Type B pancreatic cell (in vitro differentiated cells): ENCODE data around the gene SCIMP. TPM values are rescaled to one million over a fixed set of nuclear protein-coding genes. Genes with fewer than 3 reads are reported as not detected.
"Not testable (repeated sequence)": the region's sequence is repeated elsewhere in the genome, so short reads cannot be mapped to it uniquely, and the experiment has no call there.

ENCODE experiments used
- DNase-seq: peaks from one replicate; pipeline ENCODE4 v3.0.0; 2021; ENCODE audit warnings: mixed read lengths; ENCODE audit not compliant: unreplicated experiment; ENCODE audit errors: extremely low spot score
- H3K27ac Mint-ChIP-seq: 2 replicates; pipeline ENCODE4 v1.8.0; 2021; ENCODE audit warnings: mild to moderate bottlenecking, mixed read lengths
- H3K27me3 Mint-ChIP-seq: 2 replicates; pipeline ENCODE4 v1.8.0; 2021; ENCODE audit warnings: mixed read lengths
- H3K36me3 Mint-ChIP-seq: 2 replicates; pipeline ENCODE4 v1.8.0; 2021; ENCODE audit warnings: mixed read lengths
- H3K4me1 Mint-ChIP-seq: one replicate; pipeline ENCODE4 v1.8.0; 2021; ENCODE audit warnings: mixed read lengths; ENCODE audit not compliant: unreplicated experiment
- H3K4me3 Mint-ChIP-seq: 2 replicates; pipeline ENCODE4 v1.8.0; 2021; ENCODE audit warnings: mild to moderate bottlenecking, mixed read lengths
- H3K9me3 Mint-ChIP-seq: 2 replicates; pipeline ENCODE4 v1.8.0; 2021; ENCODE audit warnings: mixed read lengths
- CTCF ChIP-seq: fragments of 200-600 bp; sonication (generic); conservative IDR thresholded peaks from 2 replicates; pipeline ENCODE4 v1.5.0; 2021; ENCODE audit warnings: antibody characterized with exemption, mild to moderate bottlenecking
- total RNA-seq: library from RNA; stranded (reverse); gene quantifications from 2 replicates; pipeline ENCODE4 v1.2.1, GENCODE V29; 2021; ENCODE audit warnings: low replicate concordance

Gene SCIMP
- total RNA-seq, 1 donor from 2014 or later = not detected

GRCh38 chr17:5179003-5179402 is 55.7 kb downstream of the SCIMP start:
- Mint-ChIP-seq H3K27ac (no peak overlapping the region), H3K4me1 (no peaks in the 10 kb centered on the region), H3K27me3 (no peaks in the 10 kb centered on the region), H3K4me3 (no peak overlapping the region), H3K9me3 (peaks cover 29% of the 10 kb centered on the region), H3K36me3 (peaks cover 57% of the 10 kb centered on the region)
- no peak for TF ChIP-seq CTCF
- DNase-seq = no peak

GRCh38 chr17:5175027-5175426 is 59.6 kb downstream of the SCIMP start:
- H3K27me3 Mint-ChIP-seq, H3K4me1 Mint-ChIP-seq, DNase-seq, H3K27ac Mint-ChIP-seq, H3K9me3 Mint-ChIP-seq, H3K4me3 Mint-ChIP-seq: not testable (repeated sequence)
- H3K36me3 Mint-ChIP-seq = peaks cover 23% of the 10 kb centered on the region

- H3K27ac Mint-ChIP-seq, H3K4me3 Mint-ChIP-seq, H3K9me3 Mint-ChIP-seq, H3K4me1 Mint-ChIP-seq, H3K36me3 Mint-ChIP-seq, H3K27me3 Mint-ChIP-seq, DNase-seq: not testable (repeated sequence)
These were observed 68.7 kb downstream of the SCIMP start for GRCh38 chr17:5165791-5166564.

GRCh38 chr17:5164436-5164835 is 70.2 kb downstream of the SCIMP start:
- no peaks in the 10 kb centered on the region for H3K9me3 Mint-ChIP-seq
- no peak overlapping the region for H3K27ac Mint-ChIP-seq
- H3K36me3 Mint-ChIP-seq = no peaks in the 10 kb centered on the region
- H3K27me3 Mint-ChIP-seq = peaks cover 12% of the 10 kb centered on the region
- H3K4me1 Mint-ChIP-seq = no peaks in the 10 kb centered on the region
- no peak for TF ChIP-seq CTCF
- no peak for DNase-seq
- H3K4me3 Mint-ChIP-seq = no peak overlapping the region

GRCh38 chr17:5161793-5162192 is 72.9 kb downstream of the SCIMP start:
- not testable (repeated sequence) for H3K9me3 Mint-ChIP-seq, H3K27ac Mint-ChIP-seq, H3K4me3 Mint-ChIP-seq, H3K4me1 Mint-ChIP-seq, H3K36me3 Mint-ChIP-seq, DNase-seq
- peaks cover 30% of the 10 kb centered on the region for H3K27me3 Mint-ChIP-seq

GRCh38 chr17:5160702-5161101 is 74.0 kb downstream of the SCIMP start:
- not testable (repeated sequence) for H3K4me3 Mint-ChIP-seq, H3K9me3 Mint-ChIP-seq, H3K36me3 Mint-ChIP-seq, H3K4me1 Mint-ChIP-seq, H3K27ac Mint-ChIP-seq, DNase-seq
- H3K27me3 Mint-ChIP-seq = peaks cover 28% of the 10 kb centered on the region

Other genes starting within 250 kb of the SCIMP start
- gene CAMTA2, start 247.2 kb downstream of the SCIMP start, total RNA-seq = 26.3 and 35.6 TPM in 2 replicates
- gene INCA1, start 237.3 kb downstream of the SCIMP start, total RNA-seq = 0.72 and 0.86 TPM in 2 replicates
- gene KIF1C, start 236.9 kb downstream of the SCIMP start, total RNA-seq = 102 and 130 TPM in 2 replicates
- gene SLC52A1, start 199.4 kb downstream of the SCIMP start, total RNA-seq = 0.19 and 1.5 TPM in 2 replicates
- 0.53 and 2.3 TPM in 2 replicates for gene ZFP3, start 156.4 kb downstream of the SCIMP start, total RNA-seq
- 16.2 and 25.8 TPM in 2 replicates for gene ZNF232, start 123.0 kb downstream of the SCIMP start, total RNA-seq
- 0.07 and 0.22 TPM in 2 replicates for gene USP6, start 118.8 kb downstream of the SCIMP start, total RNA-seq
- gene ZNF594, start 43.0 kb downstream of the SCIMP start, total RNA-seq = 8.9 and 20.3 TPM in 2 replicates
- gene RABEP1, start 47.4 kb upstream of the SCIMP start, total RNA-seq = 32.3 and 43.7 TPM in 2 replicates
- 58.8 and 72.4 TPM in 2 replicates for gene NUP88, start 184.8 kb upstream of the SCIMP start, total RNA-seq
- 65.2 and 70.8 TPM in 2 replicates for gene RPAIN, start 185.3 kb upstream of the SCIMP start, total RNA-seq
- gene C1QBP, start 204.3 kb upstream of the SCIMP start, total RNA-seq = 143 and 153 TPM in 2 replicates
- gene DHX33, start 234.1 kb upstream of the SCIMP start, total RNA-seq = 14.6 and 26.2 TPM in 2 replicates